Liver (tissue), 9 donors: ENCODE results near the gene TMEM183A. TPM values are rescaled to one million over a fixed set of nuclear protein-coding genes. Genes with fewer than 3 reads are reported as not detected.

Source experiments
- DNase-seq: peaks from one replicate; pipeline ENCODE4 v3.0.0-alpha.2; 2017; ENCODE audit warnings: low spot score
- H3K27ac ChIP-seq, 2 donors: one replicate each; pipeline ENCODE4 v1.7.0; 2013; ENCODE audit warnings: inconsistent platforms in 2 of 2, low read length in 2 of 2, control low read depth in 1 of 2, low read depth in 1 of 2, mild to moderate bottlenecking in 1 of 2
- H3K27me3 ChIP-seq, 4 donors: one replicate each; pipeline versions ENCODE4 v1.6.1 to v1.7.0; 2013; ENCODE audit warnings: low read length in 3 of 4, inconsistent platforms in 1 of 4, mild to moderate bottlenecking in 1 of 4, moderate library complexity in 1 of 4; ENCODE audit not compliant: control insufficient read depth in 4 of 4, insufficient read depth in 4 of 4
- H3K36me3 ChIP-seq, 4 donors: one replicate each; pipeline versions ENCODE4 v1.6.1 to v1.7.0; 2013; ENCODE audit warnings: low read length in 3 of 4, mild to moderate bottlenecking in 3 of 4, low read depth in 1 of 4, moderate library complexity in 1 of 4; ENCODE audit not compliant: control insufficient read depth in 4 of 4, insufficient read depth in 3 of 4
- H3K4me1 ChIP-seq, 4 donors: one replicate each; pipeline versions ENCODE4 v1.6.1 to v1.7.0; 2013; ENCODE audit warnings: low read length in 3 of 4, mild to moderate bottlenecking in 3 of 4, moderate library complexity in 1 of 4; ENCODE audit not compliant: control insufficient read depth in 4 of 4, insufficient read depth in 4 of 4
- H3K4me3 ChIP-seq, 3 donors: one replicate each; pipeline versions ENCODE4 v1.6.1 to v1.7.0; 2013; ENCODE audit warnings: low read length in 3 of 3, control low read depth in 1 of 3, low read depth in 1 of 3, mild to moderate bottlenecking in 1 of 3
- H3K9ac ChIP-seq, 2 donors: one replicate each; pipeline ENCODE4 v1.7.0; 2013; ENCODE audit warnings: low read length in 2 of 2, mild to moderate bottlenecking in 2 of 2, moderate library complexity in 2 of 2, control low read depth in 1 of 2, low read depth in 1 of 2
- H3K9me3 ChIP-seq, 4 donors: one replicate each; pipeline versions ENCODE4 v1.6.1 to v1.7.0; 2013; ENCODE audit warnings: low read length in 3 of 4; ENCODE audit not compliant: control insufficient read depth in 4 of 4
- ATF3 ChIP-seq: IDR thresholded peaks from 2 replicates; pipeline ENCODE4 v1.6.1; 2016; ENCODE audit warnings: antibody characterized with exemption
- CTCF ChIP-seq: fragments of 150-350 bp; IDR thresholded peaks from 2 replicates; pipeline ENCODE4 v1.5.1; 2017; ENCODE audit warnings: improper control_type of control experiment, low read depth, low read length; ENCODE audit not compliant: missing input control
- FOXA1 ChIP-seq: IDR thresholded peaks from 2 replicates; pipeline ENCODE4 v1.6.1; 2016; ENCODE audit warnings: antibody characterized with exemption
- FOXA2 ChIP-seq: IDR thresholded peaks from 2 replicates; pipeline ENCODE4 v1.6.1; 2016; ENCODE audit warnings: antibody characterized with exemption
- GABPA ChIP-seq, 2 donors: IDR thresholded peaks in 1 of 2; conservative IDR thresholded peaks in 1 of 2; 2 replicates each; pipeline ENCODE4 v1.6.1; 2016; ENCODE audit warnings: antibody characterized with exemption in 2 of 2, mild to moderate bottlenecking in 1 of 2, moderate library complexity in 1 of 2
- HNF4A ChIP-seq, 2 donors: conservative IDR thresholded peaks; 2 replicates each; pipeline ENCODE4 v1.6.1; 2016; ENCODE audit warnings: antibody characterized with exemption in 2 of 2, mild to moderate bottlenecking in 2 of 2
- HNF4G ChIP-seq: IDR thresholded peaks from 2 replicates; pipeline ENCODE4 v1.6.1; 2016; ENCODE audit warnings: antibody characterized with exemption
- JUND ChIP-seq, 2 donors: IDR thresholded peaks; 2 replicates each; pipeline ENCODE4 v1.6.1; 2016; ENCODE audit warnings: antibody characterized with exemption in 2 of 2
- MAX ChIP-seq: IDR thresholded peaks from 2 replicates; pipeline ENCODE4 v1.6.1; 2016; ENCODE audit warnings: antibody characterized with exemption
- NR2F2 ChIP-seq: IDR thresholded peaks from 2 replicates; pipeline ENCODE4 v1.6.1; 2016; ENCODE audit warnings: antibody characterized with exemption
- RAD21 ChIP-seq, 2 donors: IDR thresholded peaks; 2 replicates each; pipeline ENCODE4 v1.6.1; 2016; ENCODE audit warnings: antibody characterized with exemption in 2 of 2, mild to moderate bottlenecking in 2 of 2
- REST ChIP-seq: IDR thresholded peaks from 2 replicates; pipeline ENCODE4 v1.6.1; 2016; ENCODE audit warnings: antibody characterized with exemption, mild to moderate bottlenecking
- RXRA ChIP-seq, 2 donors: IDR thresholded peaks; 2 replicates each; pipeline ENCODE4 v1.6.1; 2017 to 2018; ENCODE audit warnings: antibody characterized with exemption in 2 of 2, mild to moderate bottlenecking in 1 of 2
- SP1 ChIP-seq: IDR thresholded peaks from 2 replicates; pipeline ENCODE4 v1.6.1; 2018; ENCODE audit warnings: antibody characterized with exemption, mild to moderate bottlenecking
- TAF1 ChIP-seq: conservative IDR thresholded peaks from 2 replicates; pipeline ENCODE4 v1.6.1; 2016; ENCODE audit warnings: antibody characterized with exemption, mild to moderate bottlenecking
- YY1 ChIP-seq: IDR thresholded peaks from 2 replicates; pipeline ENCODE4 v1.6.1; 2016; ENCODE audit warnings: antibody characterized with exemption, mild to moderate bottlenecking
- ZBTB33 ChIP-seq: IDR thresholded peaks from 2 replicates; pipeline ENCODE4 v1.6.1; 2016; ENCODE audit warnings: antibody characterized with exemption
- WGBS: extraction: QIAGEN DNeasy Blood & Tissue Kit; methylation state at CpG from one replicate; pipeline ENCODE4 v1.1.7; 2013; 5-methylcytosine and 5-hydroxymethylcytosine counted together
- polyA plus RNA-seq, 2 donors: library from polyadenylated mRNA; stranded (reverse) in 1 of 2; unstranded in 1 of 2; fragments of 200-250 nt in 1 of 2; fragments of >200 nt in 1 of 2; fragmentation: Nextera tagmentation in 1 of 2; extraction: Ambion mirVana in 1 of 2; gene quantifications; one replicate each; pipeline versions ENCODE4 v1.2.1 to v1.2.3, GENCODE V29; 2013 to 2015
- total RNA-seq, 2 donors: library from RNA; depleted of rRNA; stranded (reverse); fragments of >200 nt; gene quantifications; one replicate each; pipeline ENCODE4 v1.2.3, GENCODE V29; 2014
- donor health status: healthy.
- donor health status: healthy.
- donor health status: healthy.
- donor health status: healthy.
- donor health status: healthy.

TMEM183A gene
- total and polyA plus RNA-seq, 4 donors, result 21.0 to 48.9 (median 35.5) TPM

GRCh38 chr1:202987922-202988583 lies 19.1 kb upstream of the TMEM183A start:
- no peak for DNase-seq
- WGBS, result 64% methylated on average over 5 of the region's 5 CpGs
- Histone ChIP-seq H3K9me3 (no peaks in the 10 kb centered on the region), H3K27ac (no peak overlapping the region), H3K4me3 (no peak overlapping the region), H3K4me1 (no peaks in the 10 kb centered on the region), H3K9ac (no peak overlapping the region), H3K36me3 (no peaks in the 10 kb centered on the region), H3K27me3 (no peaks in the 10 kb centered on the region)
- TF ChIP-seq FOXA2, result no peak
- TF ChIP-seq ZBTB33, result no peak
- TF ChIP-seq CTCF, result no peak
- no peak for TF ChIP-seq RXRA (IDR thresholded peaks at IDR 0.05)
- no peak for TF ChIP-seq SP1
- TF ChIP-seq HNF4G, result no peak
- no peak for TF ChIP-seq MAX
- no peak for TF ChIP-seq RAD21 (IDR thresholded peaks at IDR 0.05)
- TF ChIP-seq REST, result no peak
- TF ChIP-seq FOXA1, result no peak
- TF ChIP-seq ATF3, result no peak
- no peak for TF ChIP-seq YY1
- no peak for TF ChIP-seq TAF1
- no peak for TF ChIP-seq NR2F2
- no peak for TF ChIP-seq JUND (IDR thresholded peaks at IDR 0.05)
- TF ChIP-seq GABPA (IDR thresholded peaks at IDR 0.05 in 1 of 2, conservative IDR thresholded peaks at IDR 0.05 in 1 of 2), result no peak
- TF ChIP-seq HNF4A (conservative IDR thresholded peaks at IDR 0.05), result no peak
